BLaER1 treated with 17β-estradiol and CSF1 and Interleukin-3, amounts not matched to agents 10 nM and 100 nM (cell line): ENCODE results near the gene OLIG2.
A peak's percentile ranks its signal among the peaks of the same experiment; 100 is the strongest.

Experiments used
- H3K27ac ChIP-seq, 11 experiments: shearing (Covaris generic); formaldehyde crosslinking; 2 replicates each; pipeline ENCODE4 v1.8.1; 2022
- H3K27me3 ChIP-seq, 11 experiments: shearing (Covaris generic); formaldehyde crosslinking; 2 replicates each; pipeline ENCODE4 v1.8.1; 2022
- H3K36me3 ChIP-seq, 11 experiments: shearing (Covaris generic); formaldehyde crosslinking; 2 replicates each; pipeline ENCODE4 v1.8.1; 2022
- H3K4me1 ChIP-seq, 10 experiments: shearing (Covaris generic); formaldehyde crosslinking; 2 replicates each; pipeline ENCODE4 v1.8.1; 2022
- H3K4me2 ChIP-seq, 11 experiments: shearing (Covaris generic); formaldehyde crosslinking; 2 replicates each; pipeline ENCODE4 v1.8.1; 2022
- H3K4me3 ChIP-seq, 10 experiments: shearing (Covaris generic); formaldehyde crosslinking; 2 replicates each; pipeline ENCODE4 v1.8.1; 2022
- H3K9ac ChIP-seq, 11 experiments: shearing (Covaris generic); formaldehyde crosslinking; 2 replicates each; pipeline ENCODE4 v1.8.1; 2022
- H3K9me3 ChIP-seq, 11 experiments: shearing (Covaris generic); formaldehyde crosslinking; replicated peaks in 1 of 11; 2 replicates each; pipeline ENCODE4 v1.8.1; 2022
- H4K20me1 ChIP-seq, 11 experiments: shearing (Covaris generic); formaldehyde crosslinking; 2 replicates each; pipeline ENCODE4 v1.8.1; 2022
- Cebpa-rat ChIP-seq, 11 experiments: shearing (Covaris generic); IDR thresholded peaks; 2 replicates each; pipeline ENCODE4 v1.8.1; 2022

Gene OLIG2

GRCh38 chr21:33027401-33028286, 1.9 kb downstream of the OLIG2 start:
- Histone ChIP-seq H3K27me3 (peaks cover 100% of the 10 kb centered on the region in 11 experiments), H3K27ac (no peak overlapping the region)

GRCh38 chr21:33028287-33028670, 2.5 kb downstream of the OLIG2 start:
- Histone ChIP-seq H3K9ac (no peak overlapping the region), H3K4me2 (peak overlapping the region in 10 of 11 experiments; percentile 18 to 83 (median 39); a peak in 12 of 22 replicates), H3K27me3 (peaks cover 96 to 100% (median 100%) of the 10 kb centered on the region in 11 experiments), H4K20me1 (peaks cover 0 to 3% (median 0%) of the 10 kb centered on the region in 11 experiments; a peak in 6 of 22 replicates), H3K4me1 (peaks cover 0 to 20% (median 9%) of the 10 kb centered on the region in 10 experiments; a peak in 13 of 20 replicates), H3K27ac (no peak overlapping the region), H3K9me3 (peaks cover 40 to 66% (median 52%) of the 10 kb centered on the region in 11 experiments), H3K4me3 (peak overlapping the region in 3 of 10 experiments; percentile 7 to 33 (median 17); a peak in 3 of 20 replicates), H3K36me3 (peaks cover 0 to 6% (median 0%) of the 10 kb centered on the region in 11 experiments; a peak in 1 of 22 replicates)
- no peak for TF ChIP-seq Cebpa-rat (IDR thresholded peaks at IDR 0.05)

More at GRCh38 chr21:33027401-33028286, 1.9 kb downstream of the OLIG2 start:
- no peak overlapping the region for H3K9ac ChIP-seq
- TF ChIP-seq Cebpa-rat (IDR thresholded peaks at IDR 0.05) = no peak
- peaks cover 40 to 68% (median 52%) of the 10 kb centered on the region in 11 experiments for H3K9me3 ChIP-seq
- H4K20me1 ChIP-seq = peaks cover 0 to 8% (median 0%) of the 10 kb centered on the region in 11 experiments; a peak in 6 of 22 replicates
- H3K4me3 ChIP-seq = peak overlapping the region in 6 of 10 experiments; percentile 11 to 33 (median 20); a peak in 2 of 20 replicates
- peaks cover 0 to 6% (median 0%) of the 10 kb centered on the region in 11 experiments; a peak in 1 of 22 replicates for H3K36me3 ChIP-seq
- peak overlapping the region in 2 of 11 experiments; percentile 74 to 83; a peak in 4 of 22 replicates for H3K4me2 ChIP-seq
- H3K4me1 ChIP-seq = peaks cover 0 to 19% (median 9%) of the 10 kb centered on the region in 10 experiments; a peak in 13 of 20 replicates

GRCh38 chr21:33028773-33029384, 3.1 kb downstream of the OLIG2 start:
- Histone ChIP-seq H3K27me3 (peaks cover 90 to 100% (median 99%) of the 10 kb centered on the region in 11 experiments), H3K9ac (no peak overlapping the region)

DNA sequence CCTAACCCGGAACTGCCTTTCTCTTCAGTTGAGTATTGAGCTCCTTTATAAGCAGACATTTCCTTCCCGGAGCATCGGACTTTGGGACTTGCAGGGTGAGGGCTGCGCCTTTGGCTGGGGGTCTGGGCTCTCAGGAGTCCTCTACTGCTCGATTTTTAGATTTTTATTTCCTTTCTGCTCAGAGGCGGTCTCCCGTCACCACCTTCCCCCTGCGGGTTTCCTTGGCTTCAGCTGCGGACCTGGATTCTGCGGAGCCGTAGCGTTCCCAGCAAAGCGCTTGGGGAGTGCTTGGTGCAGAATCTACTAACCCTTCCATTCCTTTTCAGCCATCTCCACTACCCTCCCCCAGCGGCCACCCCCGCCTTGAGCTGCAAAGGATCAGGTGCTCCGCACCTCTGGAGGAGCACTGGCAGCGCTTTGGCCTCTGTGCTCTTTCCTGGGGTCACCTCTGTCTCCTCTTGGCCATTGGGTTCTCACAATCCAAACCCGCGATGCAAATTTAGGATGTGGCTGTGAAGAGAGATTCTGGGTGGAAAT, 3.7 kb downstream of the OLIG2 start:
- Histone ChIP-seq H3K4me1 (peaks cover 0 to 21% (median 9%) of the 10 kb centered on the region in 10 experiments; a peak in 13 of 20 replicates), H3K4me2 (peak overlapping the region in 6 of 11 experiments; percentile 18 to 83 (median 47); a peak in 6 of 22 replicates), H3K27me3 (peaks cover 84 to 98% (median 94%) of the 10 kb centered on the region in 11 experiments)

More at GRCh38 chr21:33028773-33029384, 3.1 kb downstream of the OLIG2 start:
- Histone ChIP-seq H3K4me2 (peak overlapping the region; percentile 4 to 83 (median 35); a peak in 15 of 22 replicates), H3K36me3 (peaks cover 0 to 6% (median 0%) of the 10 kb centered on the region in 11 experiments; a peak in 1 of 22 replicates), H3K4me3 (peak overlapping the region in 3 of 10 experiments; percentile 17 to 33 (median 20); a peak in 4 of 20 replicates), H3K9me3 (peaks cover 40 to 60% (median 48%) of the 10 kb centered on the region in 11 experiments), H3K27ac (no peak overlapping the region), H3K4me1 (peaks cover 0 to 20% (median 9%) of the 10 kb centered on the region in 10 experiments; a peak in 13 of 20 replicates), H4K20me1 (peaks cover 0 to 3% (median 0%) of the 10 kb centered on the region in 11 experiments; a peak in 4 of 22 replicates)
- no peak for TF ChIP-seq Cebpa-rat (IDR thresholded peaks at IDR 0.05)

GRCh38 chr21:33029975-33030461, 4.3 kb downstream of the OLIG2 start:
- peaks cover 0 to 3% (median 0%) of the 10 kb centered on the region in 11 experiments; a peak in 4 of 22 replicates for H4K20me1 ChIP-seq
- H3K9me3 ChIP-seq = peaks cover 29 to 48% (median 37%) of the 10 kb centered on the region in 11 experiments
- no peak for TF ChIP-seq Cebpa-rat (IDR thresholded peaks at IDR 0.05)

More for the DNA sequence above, 3.7 kb downstream of the OLIG2 start:
- peaks cover 34 to 54% (median 43%) of the 10 kb centered on the region in 11 experiments for H3K9me3 ChIP-seq
- H3K9ac ChIP-seq = no peak overlapping the region
- TF ChIP-seq Cebpa-rat (IDR thresholded peaks at IDR 0.05) = no peak
- H3K27ac ChIP-seq = no peak overlapping the region
- peaks cover 0 to 6% (median 0%) of the 10 kb centered on the region in 11 experiments; a peak in 1 of 22 replicates for H3K36me3 ChIP-seq
- H3K4me3 ChIP-seq = peak overlapping the region in 2 of 10 experiments; percentile 17 to 33; a peak in 3 of 20 replicates
- peaks cover 0 to 3% (median 0%) of the 10 kb centered on the region in 11 experiments; a peak in 4 of 22 replicates for H4K20me1 ChIP-seq

DNA sequence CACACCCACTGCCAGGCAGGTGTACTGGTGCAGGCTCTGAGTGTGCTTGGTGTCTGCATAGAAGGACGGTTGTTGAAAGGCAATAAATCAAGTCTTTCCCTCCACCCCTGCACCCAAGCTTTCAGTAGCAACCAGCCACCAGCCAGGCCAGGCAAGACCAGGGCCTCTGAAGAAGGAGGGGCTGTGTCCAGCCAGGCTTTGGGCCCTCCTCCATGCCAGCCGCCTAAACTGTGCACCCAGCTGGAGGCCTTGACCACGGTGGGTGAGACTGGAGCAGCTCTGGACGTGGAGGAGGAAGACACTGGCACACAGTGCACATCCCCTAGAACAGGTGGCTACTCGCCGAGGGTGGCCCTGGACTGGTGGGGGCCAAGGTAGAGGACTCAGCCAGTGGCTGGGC, 4.9 kb downstream of the OLIG2 start:
- peaks cover 3 to 33% (median 16%) of the 10 kb centered on the region in 10 experiments; a peak in 18 of 20 replicates for H3K4me1 ChIP-seq
- H4K20me1 ChIP-seq = peaks cover 0 to 3% (median 0%) of the 10 kb centered on the region in 11 experiments; a peak in 3 of 22 replicates
- TF ChIP-seq Cebpa-rat (IDR thresholded peaks at IDR 0.05) = no peak
- no peak overlapping the region for H3K9ac ChIP-seq
- H3K27ac ChIP-seq = no peak overlapping the region
- H3K4me2 ChIP-seq = no peak overlapping the region
- H3K27me3 ChIP-seq = peaks cover 72 to 86% (median 82%) of the 10 kb centered on the region in 11 experiments
- peaks cover 23 to 42% (median 31%) of the 10 kb centered on the region in 11 experiments for H3K9me3 ChIP-seq
- no peak overlapping the region for H3K4me3 ChIP-seq
- peaks cover 0 to 6% (median 0%) of the 10 kb centered on the region in 11 experiments; a peak in 1 of 22 replicates for H3K36me3 ChIP-seq

More at GRCh38 chr21:33029975-33030461, 4.3 kb downstream of the OLIG2 start:
- H3K27ac ChIP-seq = no peak overlapping the region
- no peak overlapping the region for H3K4me3 ChIP-seq
- H3K9ac ChIP-seq = no peak overlapping the region
- H3K4me2 ChIP-seq = no peak overlapping the region
- H3K36me3 ChIP-seq = peaks cover 0 to 6% (median 0%) of the 10 kb centered on the region in 11 experiments; a peak in 1 of 22 replicates
- H3K4me1 ChIP-seq = peaks cover 0 to 27% (median 11%) of the 10 kb centered on the region in 10 experiments; a peak in 14 of 20 replicates
- peaks cover 78 to 92% (median 88%) of the 10 kb centered on the region in 11 experiments for H3K27me3 ChIP-seq

DNA sequence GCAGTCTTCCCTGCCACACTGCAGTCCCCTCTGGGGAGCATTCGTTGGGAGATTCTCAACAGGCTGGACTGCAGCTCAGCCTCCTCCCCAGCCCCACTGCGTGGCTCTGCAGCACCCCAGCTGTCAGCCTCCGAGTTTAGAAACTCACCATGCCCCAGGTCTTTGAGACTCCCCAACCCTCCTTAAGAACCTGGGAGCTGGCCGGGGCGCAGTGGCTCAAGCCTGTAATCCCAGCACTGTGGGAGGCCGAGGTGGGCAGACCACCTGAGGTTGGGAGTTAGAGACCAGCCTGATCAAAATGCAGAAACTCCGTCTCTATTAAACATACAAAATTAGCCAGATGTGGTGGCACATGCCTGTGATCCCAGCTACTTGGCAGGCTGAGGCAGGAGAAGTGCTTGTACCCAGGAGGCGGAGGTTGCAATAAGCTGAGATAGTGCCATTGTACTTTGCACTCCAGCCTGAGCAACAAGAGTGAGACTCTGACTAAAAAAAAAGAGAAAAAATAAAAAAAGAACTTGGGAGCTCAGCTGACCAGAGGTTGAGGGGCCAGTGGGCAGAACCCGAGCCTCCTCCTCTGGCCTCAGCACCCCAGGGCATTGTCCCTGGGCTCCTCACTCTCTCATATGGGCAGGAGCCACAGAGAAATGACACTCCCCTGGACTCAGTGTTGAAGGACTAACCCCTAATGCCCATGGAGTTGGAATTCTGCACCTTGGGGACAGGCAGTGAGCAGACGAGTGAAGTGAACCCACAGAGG, 5.6 kb downstream of the OLIG2 start:
- Histone ChIP-seq H3K4me2 (no peak overlapping the region), H4K20me1 (peaks cover 0 to 3% (median 0%) of the 10 kb centered on the region in 11 experiments; a peak in 3 of 22 replicates), H3K9ac (no peak overlapping the region), H3K27me3 (peaks cover 65 to 79% (median 75%) of the 10 kb centered on the region in 11 experiments), H3K4me1 (peaks cover 10 to 40% (median 23%) of the 10 kb centered on the region in 10 experiments), H3K9me3 (peaks cover 16 to 35% (median 24%) of the 10 kb centered on the region in 11 experiments), H3K36me3 (peaks cover 0 to 6% (median 0%) of the 10 kb centered on the region in 11 experiments; a peak in 1 of 22 replicates), H3K4me3 (no peak overlapping the region), H3K27ac (no peak overlapping the region)
- TF ChIP-seq Cebpa-rat (IDR thresholded peaks at IDR 0.05) = no peak
